Stimulated activated CD4-positive, alpha-beta T cell treated with anti-CD3 and anti-CD28 coated beads, Interleukin-4, amount 100 ng/mL, for 48 hours (primary cell): ENCODE data around the gene MYOM3.
"Not testable (repeated sequence)": the region's sequence is repeated elsewhere in the genome, so short reads cannot be mapped to it uniquely, and the experiment has no call there.

ENCODE experiments used
- DNase-seq, 2 donors: peaks; one replicate each; pipeline ENCODE4 v3.0.0-alpha.2; 2020; ENCODE audit warnings: low read depth in 2 of 2

Gene MYOM3

DNA sequence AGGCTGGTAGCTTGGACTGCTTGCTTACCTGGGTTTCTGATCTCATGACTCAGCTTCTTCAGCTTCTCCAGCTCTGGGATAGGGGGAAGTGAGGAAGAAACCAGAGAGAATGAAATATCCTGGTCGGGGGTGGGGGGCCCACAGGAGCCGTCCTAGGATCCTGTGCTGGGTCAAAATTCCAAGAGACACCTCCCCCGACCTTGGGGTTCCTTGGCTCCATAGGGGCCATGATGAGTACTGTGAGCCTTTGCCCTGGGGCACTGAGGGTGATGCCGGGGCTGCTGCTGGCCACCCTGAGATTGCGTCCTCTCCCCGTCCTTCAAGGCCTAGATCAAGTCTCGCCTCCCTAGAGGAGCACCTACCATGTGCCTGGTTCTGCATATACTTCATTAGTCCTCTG lies 40.0 kb downstream of the MYOM3 start:
- DNase-seq: no peak

DNA sequence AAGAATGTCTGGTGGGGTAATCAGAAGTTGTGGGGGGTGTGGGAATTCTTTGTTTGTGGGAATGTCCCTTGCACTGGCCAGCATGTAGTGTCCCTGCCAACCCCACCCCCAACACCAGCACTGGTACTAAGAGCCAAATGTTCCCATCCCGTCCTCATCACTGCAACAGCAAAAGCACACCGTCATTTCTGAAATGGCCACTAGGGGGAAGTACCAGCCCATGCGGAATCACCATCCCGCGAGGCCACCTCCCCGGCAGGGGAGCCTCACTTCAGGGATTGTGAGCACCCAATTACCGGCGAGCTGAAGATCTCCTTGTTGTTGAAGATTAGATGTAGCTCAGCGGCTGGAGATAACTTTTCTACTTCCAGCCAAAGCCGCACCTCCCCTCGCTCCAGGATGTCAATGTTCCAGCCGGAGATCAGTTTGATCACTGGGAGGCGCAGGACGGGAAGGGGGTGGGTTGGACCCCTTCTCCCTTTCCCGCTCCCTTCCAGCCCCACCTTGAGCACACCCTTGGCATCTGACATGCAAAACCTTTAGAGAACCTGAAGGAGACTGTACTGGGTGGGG lies 41.0 kb downstream of the MYOM3 start:
- DNase-seq: peak; percentile 66 to 70

DNA sequence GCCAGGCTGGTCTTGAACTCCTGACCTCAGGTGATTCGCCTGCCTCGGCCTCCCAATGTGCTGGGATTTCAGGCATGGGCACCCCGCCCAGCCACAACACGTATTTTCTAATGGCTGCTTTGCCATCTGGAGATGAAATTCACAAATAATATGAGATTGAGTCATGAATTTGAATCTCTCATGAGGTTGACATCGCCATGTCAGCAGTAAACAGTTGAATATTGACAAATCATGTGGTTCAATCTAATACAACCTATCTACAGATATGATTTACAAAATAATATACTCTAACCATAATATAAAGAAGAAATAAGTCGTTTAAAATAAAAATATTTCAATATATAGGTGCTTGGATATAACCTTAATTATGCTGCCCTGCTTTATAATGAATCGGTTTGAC lies 42.1 kb downstream of the MYOM3 start:
- no peak for DNase-seq

DNA sequence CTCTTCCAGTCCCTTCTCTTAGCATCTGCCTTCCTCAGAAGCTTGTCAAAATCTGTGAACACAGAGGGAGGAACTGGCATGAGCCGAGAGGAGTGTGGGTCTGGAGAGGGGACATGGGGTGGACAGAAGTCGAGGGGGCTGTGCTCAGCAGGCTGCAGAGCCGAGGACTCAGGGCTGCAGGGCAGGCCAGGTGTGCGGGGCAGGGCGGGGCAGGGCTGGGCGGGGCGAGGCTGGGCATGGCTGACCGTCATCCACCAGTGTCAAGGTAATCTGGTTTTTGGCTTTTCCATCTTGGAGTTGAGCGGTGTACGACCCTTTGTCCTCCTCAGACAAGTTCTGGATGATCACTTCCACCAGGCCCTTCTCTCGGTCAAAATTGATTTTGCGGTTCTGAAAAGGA lies 44.0 kb downstream of the MYOM3 start:
- no peak for DNase-seq

DNA sequence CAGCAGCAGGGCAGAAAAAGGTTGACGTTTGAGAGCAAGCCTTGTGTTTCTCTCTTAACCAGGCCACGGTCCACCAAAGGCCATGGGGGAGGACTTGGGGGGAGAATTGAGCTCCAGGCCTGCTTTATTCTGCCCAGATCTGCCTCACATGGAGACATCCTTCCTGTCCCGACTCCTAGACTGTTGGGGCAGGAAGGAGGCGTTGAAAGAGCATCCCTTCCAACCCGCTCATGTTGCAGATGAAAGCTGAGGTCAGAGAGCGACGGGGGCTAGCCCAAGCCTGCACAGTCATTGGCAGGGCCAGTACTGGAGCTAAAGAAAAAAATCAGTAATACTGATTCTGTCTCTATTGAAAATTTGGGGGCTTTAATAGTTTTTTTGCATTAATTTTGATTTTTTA lies 46.6 kb downstream of the MYOM3 start:
- no peak for DNase-seq

DNA sequence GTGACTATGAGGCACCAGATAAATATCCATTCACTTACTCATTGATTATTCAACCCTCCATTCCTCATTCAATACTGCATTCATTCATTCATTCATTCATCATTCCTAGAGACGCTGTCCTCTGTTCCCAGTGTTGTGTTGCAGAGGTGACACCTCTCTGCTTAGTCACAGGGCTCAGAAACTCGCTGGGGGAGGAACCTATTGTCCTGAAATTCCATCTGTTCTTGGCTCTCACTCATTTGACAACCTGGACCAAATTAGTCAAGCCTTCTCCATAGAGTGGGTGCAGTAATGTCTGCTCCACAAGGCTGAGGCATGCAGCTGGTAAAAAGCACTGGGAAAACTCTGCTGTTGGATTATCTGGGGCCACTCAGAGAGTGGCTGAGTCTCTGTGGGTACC lies 49.7 kb downstream of the MYOM3 start:
- no peak for DNase-seq

DNA sequence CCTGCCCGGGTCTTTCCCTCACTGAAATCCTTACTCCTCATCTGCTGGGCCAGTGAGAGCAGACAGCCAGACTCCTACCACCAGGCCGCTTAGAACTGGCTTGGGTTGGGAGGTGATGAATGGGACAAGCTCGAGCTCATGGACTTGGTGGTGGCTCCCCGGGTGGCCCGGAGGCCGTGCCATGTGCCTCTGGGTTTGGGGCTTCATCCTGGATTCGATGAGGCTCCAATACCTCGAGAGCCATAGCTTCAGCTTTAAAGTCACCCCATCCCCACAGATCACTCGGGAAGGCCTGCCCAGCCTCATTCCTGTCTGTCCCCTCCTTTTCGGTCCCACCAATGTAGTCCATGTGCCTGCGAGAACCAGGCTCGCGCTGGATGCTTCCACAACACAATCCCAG lies 51.5 kb downstream of the MYOM3 start:
- DNase-seq: no peak

DNA sequence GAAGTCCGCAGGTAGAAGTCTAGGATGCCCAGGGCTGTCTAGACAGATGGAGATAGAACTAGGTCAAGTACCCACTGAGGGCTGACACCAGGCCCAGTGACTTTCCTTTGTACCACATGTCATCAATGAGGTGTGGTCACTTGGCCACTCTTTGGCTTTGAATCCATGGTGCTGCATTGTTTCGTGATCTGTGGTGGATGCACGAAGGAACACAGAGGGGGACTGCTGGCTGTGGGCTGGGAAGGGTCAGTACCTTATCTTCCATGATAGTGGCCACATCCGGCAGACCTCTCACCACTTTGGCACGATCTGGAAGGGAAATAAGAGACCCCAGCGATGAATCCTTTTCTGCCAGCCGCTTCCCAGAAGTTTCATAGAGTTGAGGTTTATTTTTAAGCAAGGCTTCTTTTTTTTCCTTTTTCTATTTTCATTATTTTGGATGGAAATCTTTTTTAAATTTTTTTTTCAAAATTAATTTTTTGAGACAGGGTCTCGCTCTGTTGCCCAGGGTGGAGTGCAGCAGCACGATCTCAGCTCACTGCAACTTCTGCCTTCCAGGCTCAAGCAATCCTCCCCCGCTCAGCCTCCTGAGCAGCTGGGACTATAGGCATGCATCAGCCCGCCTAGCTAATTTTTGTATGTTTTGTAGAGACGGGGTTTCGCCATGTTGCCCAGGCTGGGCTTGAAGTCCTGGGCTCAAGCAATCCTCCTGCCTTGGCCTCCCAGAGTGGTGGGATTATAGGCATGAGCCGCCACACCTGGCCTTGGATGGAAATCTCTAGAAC lies 53.1 kb downstream of the MYOM3 start:
- DNase-seq: no peak

DNA sequence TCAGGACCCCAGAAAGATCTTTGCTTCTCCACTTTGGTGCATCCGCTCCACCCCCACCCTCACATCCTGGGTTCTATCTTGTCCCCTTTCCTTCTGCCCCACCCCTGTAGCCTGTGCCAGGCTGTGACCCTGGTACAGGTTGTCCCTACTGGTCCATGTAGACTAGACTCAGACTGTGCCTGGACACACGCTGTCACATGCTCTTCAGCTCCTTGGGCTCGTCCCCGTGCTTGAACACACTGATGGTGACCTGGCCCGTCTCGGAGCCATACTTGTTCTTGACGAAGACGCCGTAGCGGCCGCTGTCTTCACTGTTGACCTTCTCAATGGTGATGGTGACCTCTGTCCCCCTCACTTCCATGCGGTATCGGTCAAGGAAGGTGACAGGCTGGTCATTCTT lies 54.8 kb downstream of the MYOM3 start:
- DNase-seq: no peak

DNA sequence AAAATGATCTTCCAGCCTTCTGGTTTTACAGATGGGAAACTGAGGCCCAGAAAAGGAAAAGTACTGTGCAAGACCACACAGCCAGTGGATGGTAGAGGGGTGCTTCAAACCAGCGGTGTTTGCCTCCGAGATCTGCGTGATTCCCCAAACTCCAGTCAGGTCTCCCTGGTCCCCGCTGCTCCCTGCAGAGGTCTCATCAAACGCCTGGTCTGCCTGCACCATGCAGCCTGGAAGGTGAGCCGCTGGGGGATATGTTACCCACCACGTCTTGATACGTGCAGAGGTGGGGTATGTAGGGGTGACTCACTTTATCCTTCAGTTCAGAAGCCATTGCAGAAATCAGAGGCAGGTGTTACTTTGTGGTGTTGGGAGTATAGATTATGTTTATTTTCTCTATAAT lies 56.3 kb downstream of the MYOM3 start:
- no peak for DNase-seq

DNA sequence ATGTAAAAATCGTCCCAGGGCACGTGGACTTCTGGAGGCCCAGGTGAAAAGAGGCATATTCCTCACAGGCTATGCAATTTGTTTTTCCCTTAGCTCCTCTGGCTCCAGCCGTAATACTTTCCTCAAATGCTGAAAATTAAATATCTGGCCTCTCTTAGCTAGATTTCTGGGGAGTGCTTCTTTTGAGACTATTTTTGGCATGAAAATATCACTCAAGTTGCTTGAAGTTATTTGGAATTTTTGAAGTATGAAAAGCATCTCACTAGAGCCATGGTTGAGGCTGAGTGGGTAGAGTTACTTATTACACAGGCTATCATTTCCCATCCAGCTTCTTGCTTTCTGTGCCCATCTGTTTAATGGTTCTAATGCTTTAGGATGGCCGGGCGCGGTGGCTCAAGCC lies 59.7 kb downstream of the MYOM3 start:
- DNase-seq: no peak

DNA sequence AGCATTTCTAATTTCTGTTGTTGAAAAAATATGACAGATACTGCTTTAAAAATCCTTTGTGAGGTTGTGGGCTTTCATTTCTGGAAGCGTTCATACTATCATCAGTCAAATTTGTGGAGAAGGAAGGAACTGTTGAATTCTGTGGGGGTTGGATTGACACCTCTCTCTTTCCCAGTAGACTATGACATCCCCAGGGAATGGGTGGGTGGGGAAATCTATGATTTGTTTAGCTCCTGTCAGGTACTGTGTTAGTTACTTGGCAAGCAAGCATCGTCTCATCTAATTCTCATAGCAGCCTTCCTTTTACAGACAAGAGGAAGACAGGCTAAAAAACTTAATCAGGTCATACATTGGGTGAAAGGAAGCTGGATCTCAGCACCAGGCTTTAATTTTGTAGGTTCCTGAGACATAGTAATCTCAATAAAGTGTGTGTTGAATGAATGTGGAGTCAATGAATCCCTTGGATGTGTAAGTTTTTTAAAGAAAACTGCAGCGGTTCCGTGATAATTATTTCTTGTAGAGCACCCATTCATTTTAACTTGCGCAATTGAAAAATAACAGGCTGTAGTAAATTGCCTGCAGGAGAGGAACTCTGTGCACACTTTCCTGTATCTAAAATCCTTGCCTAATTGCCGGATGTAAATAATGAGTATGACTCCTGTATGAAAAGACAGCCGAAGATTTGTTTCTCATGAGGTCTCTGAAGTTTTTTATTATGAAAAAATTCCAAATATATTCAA lies 60.6 kb downstream of the MYOM3 start:
- no peak for DNase-seq

DNA sequence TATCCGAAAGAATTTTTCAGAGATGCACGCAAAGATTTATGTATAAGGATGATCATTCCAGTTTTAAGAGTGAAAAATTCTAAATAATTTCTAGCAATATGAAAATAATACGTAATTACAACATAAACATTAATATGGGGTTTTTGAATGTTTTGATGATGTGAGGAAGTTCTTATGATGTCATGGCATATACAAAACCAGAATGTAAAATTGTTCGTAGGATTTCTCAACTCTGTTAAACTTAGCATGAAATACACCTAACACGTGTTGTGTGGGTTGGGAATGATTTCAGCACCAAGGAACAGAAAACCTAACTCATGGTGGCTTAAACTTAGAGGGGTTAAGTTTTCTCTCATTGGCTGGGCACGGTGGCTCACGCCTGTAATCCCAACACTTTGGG lies 62.2 kb downstream of the MYOM3 start:
- DNase-seq: no peak

DNA sequence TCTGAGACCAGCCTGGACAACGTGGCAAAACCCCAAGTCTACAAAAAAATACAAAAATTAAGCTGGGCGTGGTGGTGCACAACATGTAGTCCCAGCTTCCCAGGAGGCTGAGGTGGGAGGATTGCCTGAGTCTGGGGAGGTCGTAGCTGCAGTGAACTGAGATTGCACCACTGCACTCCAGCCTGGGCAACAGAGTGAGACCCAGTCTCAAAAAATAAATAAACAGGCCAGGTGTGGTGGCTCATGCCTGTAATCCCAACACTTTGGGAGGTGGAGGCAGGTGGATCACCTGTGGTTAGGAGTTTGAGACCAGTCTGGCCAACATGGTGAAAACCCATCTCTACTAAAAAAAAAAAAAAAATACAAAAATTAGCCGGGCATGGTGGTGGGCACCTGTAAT lies 63.0 kb downstream of the MYOM3 start:
- DNase-seq: not testable (repeated sequence)

DNA sequence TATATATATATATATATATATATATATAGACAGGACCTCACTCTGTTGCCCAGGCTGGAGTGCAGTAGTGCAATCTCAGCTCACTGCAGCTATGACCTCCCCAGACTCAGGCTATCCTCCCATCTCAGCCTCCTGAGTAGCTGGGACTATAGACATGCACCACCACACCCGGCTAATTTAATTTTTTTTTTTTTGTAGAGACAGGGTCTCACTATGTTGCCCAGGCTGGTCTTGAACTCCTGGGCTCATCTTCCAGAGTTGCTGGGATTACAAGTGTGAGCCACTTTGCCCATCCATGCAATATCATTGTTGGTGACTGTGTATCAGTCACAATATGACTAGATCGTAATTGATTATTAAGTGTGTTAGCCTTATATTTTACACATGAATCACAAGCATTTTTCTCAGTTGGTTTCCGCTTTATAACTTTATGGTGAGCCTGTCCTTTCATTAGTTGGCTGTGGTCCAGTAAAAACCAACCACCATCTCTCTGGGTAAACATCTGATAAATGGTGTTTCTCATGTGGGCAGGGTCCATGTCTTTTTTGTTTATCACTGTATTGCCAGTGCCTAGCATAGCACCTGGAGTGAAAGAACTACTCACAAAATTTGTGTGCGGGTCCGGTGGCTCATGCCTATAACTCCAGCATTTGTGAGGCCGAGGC lies 63.6 kb downstream of the MYOM3 start:
- no peak for DNase-seq

DNA sequence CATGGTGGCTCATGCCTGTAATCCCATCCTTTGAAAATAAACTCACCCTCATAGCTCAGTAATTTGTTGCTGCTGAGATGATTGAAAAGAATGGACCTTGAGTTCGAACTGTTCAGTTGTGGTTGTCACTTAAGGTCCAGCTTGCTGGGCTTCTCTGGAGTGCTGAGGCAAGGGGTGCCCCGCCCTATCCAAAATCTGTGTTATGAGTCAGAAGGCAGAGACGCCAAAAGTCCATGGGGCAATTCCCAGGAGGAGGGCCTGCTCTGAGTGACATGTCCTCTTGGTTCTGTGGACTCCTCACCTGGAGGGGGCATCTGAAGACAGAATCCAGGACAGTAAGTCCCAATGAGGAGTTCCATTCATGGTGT lies 64.8 kb downstream of the MYOM3 start:
- DNase-seq: no peak

DNA sequence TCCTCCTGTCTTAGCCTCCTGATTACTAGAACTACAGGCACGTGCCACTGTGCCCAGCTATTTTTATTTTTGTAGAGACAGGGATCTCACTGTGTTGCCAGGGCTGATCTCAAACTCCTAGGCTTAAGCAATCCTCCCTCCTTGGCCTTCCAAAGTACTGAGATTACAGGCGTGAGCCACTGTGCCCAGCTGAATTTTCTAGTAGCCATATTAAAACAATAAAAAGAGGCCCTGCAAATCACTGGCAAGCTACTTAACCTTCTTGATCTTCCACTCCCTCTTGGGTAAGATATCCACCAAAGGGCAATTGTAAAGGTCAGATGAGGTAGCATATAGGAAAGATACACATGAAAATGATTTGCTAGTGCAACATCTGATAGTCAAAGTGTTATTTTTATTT lies 66.2 kb downstream of the MYOM3 start:
- DNase-seq: no peak

DNA sequence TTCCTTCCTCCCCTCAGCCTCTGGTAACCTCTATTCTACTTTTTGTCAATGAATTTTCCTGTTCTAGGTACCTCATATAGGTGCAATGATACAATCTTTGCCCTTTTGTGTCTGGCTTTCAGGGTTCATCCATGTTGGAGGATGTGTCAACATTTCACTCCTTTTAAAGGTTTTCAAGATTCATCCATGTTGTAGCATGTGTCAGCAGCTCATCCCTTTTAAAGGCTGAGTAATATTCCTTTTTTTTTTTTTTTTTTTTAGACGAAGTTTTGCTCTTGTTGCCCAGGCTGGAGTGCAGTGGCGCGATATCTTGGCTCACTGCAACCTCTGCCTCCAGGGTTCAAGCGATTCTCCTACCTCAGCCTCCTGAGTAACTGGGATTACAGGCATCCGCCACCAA lies 67.3 kb downstream of the MYOM3 start:
- not testable (repeated sequence) for DNase-seq

DNA sequence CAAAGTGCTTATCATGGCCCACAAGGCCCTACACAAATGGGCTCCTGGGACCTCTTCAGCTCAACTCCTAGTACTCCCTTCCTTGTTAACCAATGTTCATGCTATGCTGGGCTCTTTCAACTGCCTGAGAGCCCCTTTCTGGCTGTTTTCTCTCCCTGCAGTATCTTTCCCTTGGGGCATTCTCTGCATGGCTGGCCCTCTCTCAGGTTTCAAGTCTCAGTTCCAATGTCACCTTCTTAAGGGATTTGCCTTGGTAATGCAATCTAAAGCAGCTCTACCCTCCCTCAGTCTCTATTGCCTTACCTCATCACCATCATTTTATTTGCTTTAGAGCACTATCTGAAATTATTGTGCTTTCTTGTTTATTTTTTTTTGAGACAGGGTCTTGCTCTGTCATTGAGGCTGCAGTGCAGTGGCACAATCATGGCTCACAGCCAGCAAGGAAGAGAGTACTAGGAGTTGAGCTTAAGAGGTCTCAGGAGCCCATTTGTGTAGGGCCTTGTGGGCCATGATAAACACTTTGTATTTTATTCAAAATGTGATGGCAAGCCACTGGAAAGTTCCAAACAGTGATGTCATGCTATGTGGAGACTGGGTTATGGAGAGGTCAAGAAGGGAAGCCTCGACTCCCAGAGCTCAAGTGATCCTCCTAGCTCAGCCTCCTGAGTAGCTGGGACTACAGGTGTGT lies 68.4 kb downstream of the MYOM3 start:
- DNase-seq: no peak

DNA sequence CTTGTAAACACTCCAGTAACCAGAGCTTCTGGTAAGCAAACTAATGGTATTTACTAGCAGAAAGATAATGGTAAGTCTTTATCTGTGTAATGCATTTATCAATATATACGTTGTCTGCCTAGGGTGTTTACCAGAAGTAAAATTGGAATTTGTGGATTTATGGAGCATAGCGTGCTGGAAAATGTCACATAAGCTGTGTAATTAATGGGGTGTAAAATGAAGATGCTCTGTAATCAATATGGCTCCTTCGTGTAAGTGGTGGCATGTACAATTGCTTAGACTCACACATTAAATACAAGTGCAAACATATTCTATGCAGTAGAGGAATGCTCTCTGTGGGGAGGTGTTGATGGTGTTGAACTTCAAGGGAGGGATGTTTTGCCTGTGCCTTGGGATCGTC lies 69.6 kb downstream of the MYOM3 start:
- no peak for DNase-seq

DNA sequence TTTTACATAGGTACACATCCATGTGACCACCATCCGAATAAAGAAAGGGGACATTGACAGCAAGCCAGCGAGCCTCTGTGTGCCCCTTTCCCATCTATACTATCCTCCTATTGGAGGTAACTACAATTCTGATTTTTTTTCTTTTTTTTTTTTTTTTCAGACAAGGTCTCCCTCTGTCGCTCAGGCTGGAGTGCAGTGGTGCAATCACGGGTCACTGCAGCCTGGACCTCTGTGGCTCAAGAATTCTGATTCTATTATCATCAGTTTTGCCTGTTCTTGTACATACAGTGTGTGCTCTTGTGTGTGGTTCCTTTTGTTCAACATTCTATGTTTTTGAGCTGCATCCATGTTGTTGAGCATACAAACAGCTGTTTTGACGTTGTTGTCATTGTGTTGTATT lies 75.8 kb downstream of the MYOM3 start:
- no peak for DNase-seq

DNA sequence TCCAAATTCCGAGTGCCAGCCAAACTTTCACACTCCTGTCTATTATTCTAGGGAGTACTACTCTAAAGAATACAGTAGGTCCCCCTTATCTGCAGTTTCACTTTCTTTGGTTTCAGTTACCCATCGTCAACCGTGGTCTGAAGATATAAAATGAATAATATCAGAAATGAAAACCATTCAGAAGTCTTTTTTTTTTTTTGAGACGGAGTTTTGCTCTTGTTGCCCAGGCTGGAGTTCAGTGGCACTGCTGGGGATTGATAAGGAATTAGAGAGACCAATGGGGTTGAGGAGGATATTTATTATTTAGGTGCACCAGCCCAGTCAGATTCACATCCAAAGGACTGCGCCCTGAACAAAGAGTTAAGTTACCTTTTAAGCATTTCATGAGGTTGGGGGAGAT lies 79.0 kb downstream of the MYOM3 start:
- DNase-seq: no peak
